K562 (cell line): ENCODE measurements around the gene UBA7. TPM values are rescaled to one million over a fixed set of nuclear protein-coding genes. Genes with fewer than 3 reads are reported as not detected.

Experiments
- ATAC-seq: fragments of 200-7000 bp; cut with Tn5 transposase; 3 replicates; pipeline ENCODE4 v1.9.1; 2020; ENCODE audit warnings: moderate library complexity
- BruUV-seq: library from RNA; stranded (reverse); fragments of 400-500 nt; replicated peaks from 2 replicates; lab custom pipeline; 2021; lab: Mats Ljungman, UMichigan
- CTCF ChIA-PET: fragments of 300-600 bp; formaldehyde crosslinking; extraction: SDS; loops from one replicate; lab custom pipeline; 2021; ENCODE audit warnings: low intra/inter-chr PET ratio; lab: Yijun Ruan, JAX
- POLR2A ChIA-PET: fragments of 300-600, 350-650 bp; sonication (Branson Sonifier 250); formaldehyde crosslinking; extraction: SDS; loops from one replicate; lab custom pipeline; 2021; ENCODE audit warnings: antibody characterized with exemption, inconsistent platforms; lab: Yijun Ruan, JAX
- DNase-seq, 4 experiments: peaks; one replicate each; pipeline versions ENCODE4 v3.0.0 to v3.0.0-alpha.2; 2011 to 2018; ENCODE audit warnings: low spot score in 3 of 4, mixed read lengths in 3 of 4; ENCODE audit errors: extremely low read depth in 1 of 4
- FAIRE-seq: peaks from 2 replicates; lab custom pipeline; 2011; peaks lifted over from hg19 to GRCh38; lab: Jason Lieb, UNC
- H2AFZ ChIP-seq: 2 replicates; pipeline ENCODE4 v1.6.0; 2011; ENCODE audit warnings: low read depth, low read length, control low read depth, inconsistent platforms
- H3K27ac ChIP-seq: fragments of 200-600 bp; 3 replicates; pipeline ENCODE4 v1.8.0; 2011; ENCODE audit warnings: low read depth, mild to moderate bottlenecking, control low read depth, inconsistent platforms, low read length, moderate library complexity, mixed read lengths; ENCODE audit errors: extremely low read depth
- H3K27me3 ChIP-seq, 2 experiments: fragments of 300-600 bp in 1 of 2; 2 replicates in 1 of 2; 3 replicates in 1 of 2; pipeline versions ENCODE4 v1.6.0 to v1.8.0; 2011; ENCODE audit warnings: inconsistent platforms in 2 of 2, low read length in 2 of 2, mild to moderate bottlenecking in 1 of 2, mixed read lengths in 1 of 2, moderate library complexity in 1 of 2; ENCODE audit not compliant: control insufficient read depth in 2 of 2, insufficient read depth in 2 of 2
- H3K36me3 ChIP-seq: fragments of 300-600 bp; 3 replicates; pipeline ENCODE4 v1.8.0; 2011; ENCODE audit warnings: mild to moderate bottlenecking, low read length, inconsistent platforms; ENCODE audit not compliant: control insufficient read depth, insufficient read depth
- H3K4me1 ChIP-seq, 2 experiments: fragments of 200-600 bp in 1 of 2; replicated peaks in 1 of 2; 2 replicates in 1 of 2; 3 replicates in 1 of 2; pipeline versions ENCODE4 v1.5.1 to v1.8.0; 2011; ENCODE audit warnings: inconsistent platforms in 2 of 2, low read length in 2 of 2, mild to moderate bottlenecking in 1 of 2, mixed read lengths in 1 of 2, moderate library complexity in 1 of 2; ENCODE audit not compliant: control insufficient read depth in 2 of 2, insufficient read depth in 2 of 2
- H3K4me2 ChIP-seq: 2 replicates; pipeline ENCODE4 v1.6.1; 2011; ENCODE audit warnings: low read length, control low read depth, inconsistent platforms, mixed read lengths; ENCODE audit not compliant: insufficient read depth
- H3K4me3 ChIP-seq: fragments of 200-600 bp; sonication (generic), shearing (Covaris generic); 2 replicates; pipeline ENCODE4 v1.5.1; 2016; ENCODE audit warnings: control low read depth, inconsistent platforms
- H3K79me2 ChIP-seq: fragments of 200-600 bp; 3 replicates; pipeline ENCODE4 v1.8.0; 2011; ENCODE audit warnings: low read length, inconsistent platforms; ENCODE audit not compliant: control insufficient read depth, insufficient read depth
- H3K9ac ChIP-seq, 2 experiments: 2 replicates each; pipeline versions ENCODE4 v1.6.0 to v1.6.1; 2011; ENCODE audit warnings: low read depth in 2 of 2, low read length in 2 of 2, control low read depth in 1 of 2, inconsistent platforms in 1 of 2, mild to moderate bottlenecking in 1 of 2, mixed read lengths in 1 of 2; ENCODE audit not compliant: insufficient read depth in 1 of 2
- H3K9me1 ChIP-seq: one replicate; pipeline ENCODE4 v1.6.0; 2011; ENCODE audit warnings: inconsistent platforms, mild to moderate bottlenecking, low read length, moderate library complexity; ENCODE audit not compliant: control insufficient read depth, insufficient read depth
- H3K9me3 ChIP-seq: replicated peaks from 2 replicates; pipeline ENCODE4 v1.5.1; 2011; ENCODE audit warnings: low read depth, low read length, inconsistent platforms; ENCODE audit not compliant: control insufficient read depth, insufficient read depth
- H4K20me1 ChIP-seq: replicated peaks from 2 replicates; pipeline ENCODE4 v1.6.1; 2011; ENCODE audit warnings: low read length, inconsistent platforms, mixed read lengths; ENCODE audit not compliant: control insufficient read depth, insufficient read depth
- HDGF ChIP-seq: fragments of 450-650 bp; IDR thresholded peaks from 2 replicates; pipeline ENCODE4 v1.6.1; 2016
- MXI1 ChIP-seq: IDR thresholded peaks from 2 replicates; pipeline ENCODE4 v1.6.1; 2011; ENCODE audit warnings: low read depth, mild to moderate bottlenecking, improper control_type of control experiment, low read length
- RAD21 ChIP-seq, 2 experiments: fragments of 250-450 bp in 1 of 2; fragments of 450-650 bp in 1 of 2; sonication (Bioruptor Pico) in 1 of 2; formaldehyde crosslinking in 1 of 2; IDR thresholded peaks in 1 of 2; conservative IDR thresholded peaks in 1 of 2; 2 replicates each; pipeline versions ENCODE4 v1.4.0 to v1.8.0; 2020 to 2022; ENCODE audit warnings: mild to moderate bottlenecking in 2 of 2, moderate library complexity in 1 of 2
- SMAD4 ChIP-seq: fragments of 250-450 bp; sonication (Bioruptor Pico); conservative IDR thresholded peaks from 2 replicates; pipeline ENCODE4 v1.8.0; 2021; ENCODE audit warnings: inconsistent platforms, mild to moderate bottlenecking, moderate library complexity
- SP2 ChIP-seq: IDR thresholded peaks from 2 replicates; pipeline ENCODE4 v1.6.1; 2011; ENCODE audit warnings: mild to moderate bottlenecking, low read depth, low read length, moderate library complexity; ENCODE audit not compliant: poor library complexity, severe bottlenecking; ENCODE audit errors: extremely low read depth
- in situ Hi-C: fragments of 300-500 bp; cut with MboI; formaldehyde crosslinking; loops from 4 replicates; pipeline ENCODE4 v1.15.0; 2018; ENCODE audit warnings: inconsistent platforms, mixed read lengths
- intact Hi-C: fragments of 100-400 bp; cut with micrococcal nuclease; formaldehyde crosslinking; loops from 2 replicates; pipeline ENCODE4 v1.14.2; 2022
- polyA plus RNA-seq, 8 experiments: library from polyadenylated mRNA; depleted of rRNA in 4 of 8; stranded (reverse) in 5 of 8; unstranded in 3 of 8; fragments of >200 nt; fragmentation: Nextera tagmentation in 2 of 8; fragmentation: Illumina TruSeq in 1 of 8; extraction: Ambion mirVana in 2 of 8; extraction: Trizol in 1 of 8; gene quantifications; 2 replicates each; pipeline versions ENCODE4 v1.2.1 to v1.2.3, GENCODE V29; 2011 to 2014; ENCODE audit warnings: inconsistent platforms in 1 of 8, missing spikeins in 1 of 8
- total RNA-seq, 7 experiments: library from RNA; depleted of rRNA in 6 of 7; stranded (reverse); fragments of >200 nt in 6 of 7; fragmentation: Illumina TruSeq in 2 of 7; extraction: Trizol in 2 of 7; gene quantifications; 2 replicates each; pipeline versions ENCODE4 v1.2.1 to v1.2.3, GENCODE V29; 2011 to 2021; ENCODE audit warnings: low replicate concordance in 1 of 7
- TF ChIP-seq, protein P1 (sequence below): fragments of 450-650 bp; formaldehyde crosslinking; IDR thresholded peaks from 2 replicates; pipeline ENCODE4 v1.4.0; 2020; ENCODE audit warnings: mild to moderate bottlenecking, moderate library complexity
- TF ChIP-seq, protein P2 (sequence below), 2 experiments: fragments of 450-650 bp; formaldehyde crosslinking in 1 of 2; IDR thresholded peaks; 2 replicates each; pipeline versions ENCODE4 v1.4.0 to v1.6.1; 2014 to 2020; ENCODE audit warnings: mild to moderate bottlenecking in 2 of 2, borderline replicate concordance in 1 of 2, low read depth in 1 of 2

UBA7 gene
- total and polyA plus RNA-seq, 9 of the 15 experiments (the other 6 are each of a cell fraction or from before 2014, with no cell fraction given) = 0.17 to 3.3 (median 2.0) TPM

DNA sequence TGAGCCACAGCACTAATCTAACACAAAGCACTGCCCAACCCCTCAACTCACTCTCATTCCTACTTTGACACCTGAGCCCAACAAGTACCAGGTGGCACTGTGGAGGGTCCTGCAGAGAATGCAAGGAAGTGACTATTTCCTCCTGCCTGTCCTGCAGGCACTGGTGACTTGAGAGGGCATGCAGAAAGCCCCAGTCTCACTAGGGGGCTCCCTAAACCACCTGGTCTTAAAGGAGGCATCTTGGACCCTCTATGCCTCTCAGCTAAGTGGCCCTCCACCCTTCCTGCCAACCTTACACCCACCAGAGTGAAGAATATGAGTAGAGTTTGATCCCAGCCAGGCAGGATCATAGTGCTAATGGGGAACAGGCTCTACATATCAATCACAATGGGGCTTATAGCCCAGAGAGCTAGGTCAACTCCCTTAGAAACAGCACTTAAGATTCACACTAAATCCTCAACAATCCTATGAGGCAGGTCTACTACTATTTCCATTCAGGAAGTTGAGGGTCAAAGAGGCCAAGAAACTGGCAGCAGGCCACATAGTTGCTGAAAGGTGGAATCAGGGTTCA lies 27.5 kb upstream of the UBA7 start:
- Histone ChIP-seq H3K36me3 (peaks cover 69% of the 10 kb centered on the region), H3K27ac (no peak overlapping the region), H3K4me1 (no peaks in the 10 kb centered on the region; a peak in 1 of 5 replicates), H3K9me1 (no peaks in the 10 kb centered on the region), H3K4me2 (no peak overlapping the region), H2AFZ (no peak overlapping the region), H3K9ac (no peak overlapping the region), H3K27me3 (no peaks in the 10 kb centered on the region), H4K20me1 (no peaks in the 10 kb centered on the region), H3K9me3 (no peaks in the 10 kb centered on the region), H3K4me3 (no peak overlapping the region), H3K79me2 (no peaks in the 10 kb centered on the region)
- ATAC-seq = peak; percentile 80
- BruUV-seq = no TSS peak
- in situ Hi-C loops = loop anchor here (5.0 kb wide), 1 partner anchor 139 kb away; no protein-coding TSS in a partner anchor
- peak; percentile 28 to 50 (median 33) for DNase-seq
- intact Hi-C loops = loop anchor here (1.0 kb wide), 1 partner anchor 65 kb away; no protein-coding TSS in a partner anchor
- ChIA-PET POLR2A (no interaction called here), CTCF (interaction anchor here (1.7 kb wide), 1 partner anchor 65 kb away, joined by 7 read pairs; no protein-coding TSS in a partner anchor)
- peak; percentile 78 for FAIRE-seq
- TF ChIP-seq, protein P1, sequence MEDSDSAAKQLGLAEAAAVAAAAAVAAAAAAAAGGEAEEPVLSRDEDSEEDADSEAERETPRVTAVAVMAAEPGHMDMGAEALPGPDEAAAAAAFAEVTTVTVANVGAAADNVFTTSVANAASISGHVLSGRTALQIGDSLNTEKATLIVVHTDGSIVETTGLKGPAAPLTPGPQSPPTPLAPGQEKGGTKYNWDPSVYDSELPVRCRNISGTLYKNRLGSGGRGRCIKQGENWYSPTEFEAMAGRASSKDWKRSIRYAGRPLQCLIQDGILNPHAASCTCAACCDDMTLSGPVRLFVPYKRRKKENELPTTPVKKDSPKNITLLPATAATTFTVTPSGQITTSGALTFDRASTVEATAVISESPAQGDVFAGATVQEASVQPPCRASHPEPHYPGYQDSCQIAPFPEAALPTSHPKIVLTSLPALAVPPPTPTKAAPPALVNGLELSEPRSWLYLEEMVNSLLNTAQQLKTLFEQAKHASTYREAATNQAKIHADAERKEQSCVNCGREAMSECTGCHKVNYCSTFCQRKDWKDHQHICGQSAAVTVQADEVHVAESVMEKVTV (CRISPR knock-in tag) = 0 out of 2 replicates have a peak, but pooled peaks have one; percentile 23
- TF ChIP-seq, protein P2, sequence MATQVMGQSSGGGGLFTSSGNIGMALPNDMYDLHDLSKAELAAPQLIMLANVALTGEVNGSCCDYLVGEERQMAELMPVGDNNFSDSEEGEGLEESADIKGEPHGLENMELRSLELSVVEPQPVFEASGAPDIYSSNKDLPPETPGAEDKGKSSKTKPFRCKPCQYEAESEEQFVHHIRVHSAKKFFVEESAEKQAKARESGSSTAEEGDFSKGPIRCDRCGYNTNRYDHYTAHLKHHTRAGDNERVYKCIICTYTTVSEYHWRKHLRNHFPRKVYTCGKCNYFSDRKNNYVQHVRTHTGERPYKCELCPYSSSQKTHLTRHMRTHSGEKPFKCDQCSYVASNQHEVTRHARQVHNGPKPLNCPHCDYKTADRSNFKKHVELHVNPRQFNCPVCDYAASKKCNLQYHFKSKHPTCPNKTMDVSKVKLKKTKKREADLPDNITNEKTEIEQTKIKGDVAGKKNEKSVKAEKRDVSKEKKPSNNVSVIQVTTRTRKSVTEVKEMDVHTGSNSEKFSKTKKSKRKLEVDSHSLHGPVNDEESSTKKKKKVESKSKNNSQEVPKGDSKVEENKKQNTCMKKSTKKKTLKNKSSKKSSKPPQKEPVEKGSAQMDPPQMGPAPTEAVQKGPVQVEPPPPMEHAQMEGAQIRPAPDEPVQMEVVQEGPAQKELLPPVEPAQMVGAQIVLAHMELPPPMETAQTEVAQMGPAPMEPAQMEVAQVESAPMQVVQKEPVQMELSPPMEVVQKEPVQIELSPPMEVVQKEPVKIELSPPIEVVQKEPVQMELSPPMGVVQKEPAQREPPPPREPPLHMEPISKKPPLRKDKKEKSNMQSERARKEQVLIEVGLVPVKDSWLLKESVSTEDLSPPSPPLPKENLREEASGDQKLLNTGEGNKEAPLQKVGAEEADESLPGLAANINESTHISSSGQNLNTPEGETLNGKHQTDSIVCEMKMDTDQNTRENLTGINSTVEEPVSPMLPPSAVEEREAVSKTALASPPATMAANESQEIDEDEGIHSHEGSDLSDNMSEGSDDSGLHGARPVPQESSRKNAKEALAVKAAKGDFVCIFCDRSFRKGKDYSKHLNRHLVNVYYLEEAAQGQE (IDR thresholded peaks at IDR 0.05; ENCODE audit: borderline replicate concordance) = peak; percentile 64; the same call in 1 of the 2 replicates
- TF ChIP-seq, protein P2 (CRISPR knock-in tag; IDR thresholded peaks at IDR 0.05; ENCODE audit: low read depth) = no peak
- TF ChIP-seq RAD21 (CRISPR knock-in tag; conservative IDR thresholded peaks at IDR 0.05 in 1 of 2, IDR thresholded peaks at IDR 0.05 in 1 of 2) (peak; percentile 53 to 63), SMAD4 (CRISPR knock-in tag) (0 out of 2 replicates have a peak, but pooled peaks have one; percentile 37), SP2 (no peak), HDGF (0 out of 2 replicates have a peak, but pooled peaks have one; percentile 25), MXI1 (no peak)
